Measurements from ENCODE around the gene PLS1. TPM values are rescaled to one million over a fixed set of nuclear protein-coding genes. Genes with fewer than 3 reads are reported as not detected.
"Not testable (repeated sequence)": the region's sequence is repeated elsewhere in the genome, so short reads cannot be mapped to it uniquely, and the experiment has no call there.

Gene PLS1
- polyA plus RNA-seq, 3 donors from 2014 or later, result 1.9 to 6.2 (median 5.4) TPM

DNA sequence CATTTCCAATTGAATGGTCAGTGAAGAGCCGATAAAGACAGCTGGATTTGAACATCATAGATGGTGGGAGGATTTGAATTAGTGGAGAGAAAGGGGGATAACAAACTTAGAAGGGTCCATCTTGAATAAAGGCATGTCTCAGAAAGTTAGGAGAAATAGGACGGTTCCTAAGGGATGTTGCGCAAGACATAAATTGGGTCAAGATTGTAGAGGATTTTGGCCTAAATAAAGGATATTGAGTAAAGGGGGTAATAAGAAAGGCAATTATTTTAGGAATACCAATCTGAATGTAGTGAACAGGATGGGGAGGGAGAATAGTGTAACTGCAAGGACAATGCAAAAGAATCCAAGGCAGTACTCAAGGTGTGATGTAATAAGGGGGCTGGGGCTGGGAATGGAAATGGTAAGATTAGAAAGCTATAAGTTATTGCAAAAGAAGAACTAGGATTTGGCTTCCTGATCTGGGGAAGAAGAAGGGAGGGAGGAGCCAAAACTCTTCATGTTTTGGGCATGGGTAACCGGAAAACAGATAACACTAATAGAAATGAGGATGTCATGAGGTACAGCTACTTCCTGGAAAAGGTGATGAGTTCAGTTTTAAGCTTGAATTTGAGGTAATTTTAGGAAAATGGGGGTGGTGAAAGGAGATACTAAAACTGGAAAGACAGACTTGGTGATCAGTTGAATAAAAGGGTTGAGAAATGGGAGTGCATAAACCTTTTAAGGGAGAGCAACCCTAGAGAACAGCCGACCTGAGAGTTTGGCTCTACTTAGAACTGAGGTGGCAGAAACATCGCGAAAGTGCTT, 110.3 kb downstream of the PLS1 start:
- no peak for DNase-seq
- Mint-ChIP-seq H3K4me3 (no peak overlapping the region), H3K27ac (no peak overlapping the region), H3K27me3 (ENCODE audit: low read depth in 3 of 3) (peaks cover 0 to 2% (median 0%) of the 10 kb centered on the region in 3 donors), H3K9me3 (no peaks in the 10 kb centered on the region), H3K4me1 (no peaks in the 10 kb centered on the region), H3K36me3 (no peaks in the 10 kb centered on the region)

DNA sequence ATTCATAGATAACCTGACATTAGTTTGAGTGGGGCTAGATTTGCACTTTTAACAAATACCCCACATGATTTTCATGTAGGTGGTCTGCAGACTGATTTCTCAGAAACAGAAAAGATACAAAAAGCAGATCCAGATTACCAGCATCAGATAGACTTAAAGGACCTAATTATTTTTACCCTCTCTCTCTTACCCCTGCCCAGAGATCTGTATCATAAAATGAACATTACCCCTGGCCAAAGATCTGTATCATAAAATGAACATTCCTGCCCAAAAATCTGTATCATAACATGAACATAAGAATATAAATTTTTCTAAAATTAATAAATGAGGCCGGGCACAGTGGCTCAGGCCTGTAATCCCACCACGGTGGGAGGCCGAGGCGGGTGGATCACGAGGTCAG, 113.0 kb downstream of the PLS1 start:
- Mint-ChIP-seq H3K27me3 (ENCODE audit: low read depth in 3 of 3) (peaks cover 0 to 2% (median 0%) of the 10 kb centered on the region in 3 donors), H3K4me3 (no peak overlapping the region), H3K27ac (no peak overlapping the region), H3K9me3 (no peaks in the 10 kb centered on the region), H3K36me3 (no peaks in the 10 kb centered on the region), H3K4me1 (no peaks in the 10 kb centered on the region)
- no peak for DNase-seq

DNA sequence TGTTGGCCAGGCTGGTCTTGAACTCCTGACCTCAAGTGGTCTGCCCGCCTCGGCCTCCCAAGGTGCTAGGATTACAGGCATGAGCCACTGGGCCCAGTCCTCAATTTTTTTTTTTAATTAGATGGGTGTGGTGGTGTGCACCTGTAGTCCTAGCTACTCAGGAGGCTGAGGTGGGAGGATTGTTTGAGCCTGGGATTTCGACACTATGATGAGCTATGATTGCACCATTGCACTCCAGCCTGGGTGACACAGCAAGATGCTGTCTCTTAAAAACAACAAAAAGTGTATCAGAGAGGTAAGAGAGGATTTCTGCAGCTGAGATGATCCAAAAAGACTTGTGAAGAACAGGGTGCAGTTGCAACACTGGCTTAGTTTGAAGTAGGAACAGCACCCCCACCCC, 118.7 kb downstream of the PLS1 start:
- not testable (repeated sequence) for H3K27ac Mint-ChIP-seq; H3K36me3 Mint-ChIP-seq; H3K4me1 Mint-ChIP-seq; H3K4me3 Mint-ChIP-seq; DNase-seq; H3K27me3 Mint-ChIP-seq (ENCODE audit: low read depth in 3 of 3); H3K9me3 Mint-ChIP-seq

DNA sequence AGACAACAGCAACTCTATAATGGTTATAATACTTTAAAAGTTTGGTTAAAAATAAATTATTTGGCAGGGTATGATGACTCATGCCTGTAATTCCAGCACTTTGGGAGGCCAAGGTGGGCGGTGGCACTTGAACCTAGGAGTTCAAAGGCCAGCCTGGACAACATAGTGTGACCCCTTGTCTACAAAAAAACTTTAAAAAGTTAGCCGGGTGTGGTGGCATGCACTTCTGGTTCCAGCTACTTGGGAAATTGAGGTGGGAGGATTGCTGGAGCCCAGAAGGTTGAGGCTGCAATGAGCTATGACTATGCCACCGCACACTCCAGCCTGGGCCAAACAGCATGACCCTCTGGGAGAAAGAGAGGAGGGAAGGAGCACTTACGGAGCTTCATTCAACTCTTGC, 119.9 kb downstream of the PLS1 start:
- no peak for DNase-seq
- H3K9me3 Mint-ChIP-seq, result peaks cover 0 to 3% (median 0%) of the 10 kb centered on the region in 6 donors
- H3K4me3 Mint-ChIP-seq, result no peak overlapping the region
- H3K27me3 Mint-ChIP-seq (ENCODE audit: low read depth in 3 of 3), result peaks cover 0 to 9% (median 8%) of the 10 kb centered on the region in 3 donors
- no peak overlapping the region for H3K27ac Mint-ChIP-seq
- H3K36me3 Mint-ChIP-seq, result no peaks in the 10 kb centered on the region
- H3K4me1 Mint-ChIP-seq, result no peaks in the 10 kb centered on the region

DNA sequence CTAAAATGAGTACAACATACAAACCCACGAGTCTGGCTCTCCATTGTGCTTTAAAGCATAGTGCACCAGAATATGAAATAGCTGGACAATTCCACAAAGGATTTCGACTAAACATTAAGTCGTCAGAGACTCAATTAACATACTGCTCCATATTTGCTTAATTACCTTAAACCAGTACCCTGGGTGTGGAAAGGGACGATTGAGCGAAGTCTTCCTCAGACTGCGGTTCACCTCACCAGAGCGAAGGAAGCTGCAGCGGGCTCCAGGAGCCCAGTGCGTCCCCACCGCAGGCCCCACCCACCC, 127.4 kb downstream of the PLS1 start:
- DNase-seq, result no peak
- Mint-ChIP-seq H3K27ac (no peak overlapping the region), H3K27me3 (ENCODE audit: low read depth in 3 of 3) (peaks cover 7 to 24% (median 24%) of the 10 kb centered on the region in 3 donors), H3K4me3 (peak overlapping the region; percentile 77 to 86 (median 83)), H3K9me3 (peaks cover 0 to 5% (median 0%) of the 10 kb centered on the region in 6 donors), H3K36me3 (no peaks in the 10 kb centered on the region), H3K4me1 (peaks cover 5 to 15% of the 10 kb centered on the region in 2 donors)

DNA sequence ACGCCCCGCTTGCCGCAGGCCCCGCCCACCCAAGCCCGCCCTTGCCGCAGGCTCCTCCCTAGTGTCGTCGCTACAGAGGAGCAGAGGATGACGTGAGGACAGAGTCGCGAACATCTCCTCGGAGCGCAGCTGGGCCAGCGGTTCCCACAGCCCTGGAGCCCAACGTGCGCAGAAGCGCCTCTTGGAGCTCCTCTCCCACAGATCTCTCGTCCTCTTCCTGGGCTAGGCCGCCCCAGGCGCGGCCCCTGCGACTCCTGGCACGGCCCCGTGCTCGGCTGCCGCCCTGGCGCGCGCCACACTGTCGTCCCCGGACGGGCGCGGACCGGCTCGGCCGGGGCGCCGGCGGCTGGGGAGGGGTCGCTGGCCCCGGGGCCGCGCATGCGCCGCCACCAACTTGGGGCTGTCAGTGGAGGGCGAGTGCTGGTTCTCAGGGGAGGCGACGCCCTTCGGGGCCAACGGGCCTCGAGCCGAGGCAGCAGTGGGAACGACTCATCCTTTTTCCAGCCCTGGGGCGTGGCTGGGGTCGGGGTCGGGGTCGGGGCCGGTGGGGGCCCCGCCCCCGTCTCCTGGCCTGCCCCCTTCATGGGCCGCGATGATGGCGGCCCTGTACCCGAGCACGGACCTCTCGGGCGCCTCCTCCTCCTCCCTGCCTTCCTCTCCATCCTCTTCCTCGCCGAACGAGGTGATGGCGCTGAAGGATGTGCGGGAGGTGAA, 127.9 kb downstream of the PLS1 start, which contains the start of gene TRPC1:
Gene TRPC1, plus strand, starts transcription at position 67 of the 714 bp plus-strand sequence. Its CDS starts 526 bp downstream, at position 593.
- Mint-ChIP-seq H3K4me1 (peaks cover 5 to 15% of the 10 kb centered on the region in 2 donors), H3K27ac (peak within 1 kb of the TSS in 3 of 6 donors; percentile 61 to 84 (median 70)), H3K9me3 (peaks cover 0 to 5% (median 0%) of the 10 kb centered on the region in 6 donors), H3K36me3 (no peaks in the 10 kb centered on the region), H3K4me3 (peak within 1 kb of the TSS; percentile 78 to 86 (median 83)), H3K27me3 (ENCODE audit: low read depth in 3 of 3) (peaks cover 7 to 24% (median 24%) of the 10 kb centered on the region in 3 donors)
- peak; percentile 54 to 70 (median 66) for DNase-seq

DNA sequence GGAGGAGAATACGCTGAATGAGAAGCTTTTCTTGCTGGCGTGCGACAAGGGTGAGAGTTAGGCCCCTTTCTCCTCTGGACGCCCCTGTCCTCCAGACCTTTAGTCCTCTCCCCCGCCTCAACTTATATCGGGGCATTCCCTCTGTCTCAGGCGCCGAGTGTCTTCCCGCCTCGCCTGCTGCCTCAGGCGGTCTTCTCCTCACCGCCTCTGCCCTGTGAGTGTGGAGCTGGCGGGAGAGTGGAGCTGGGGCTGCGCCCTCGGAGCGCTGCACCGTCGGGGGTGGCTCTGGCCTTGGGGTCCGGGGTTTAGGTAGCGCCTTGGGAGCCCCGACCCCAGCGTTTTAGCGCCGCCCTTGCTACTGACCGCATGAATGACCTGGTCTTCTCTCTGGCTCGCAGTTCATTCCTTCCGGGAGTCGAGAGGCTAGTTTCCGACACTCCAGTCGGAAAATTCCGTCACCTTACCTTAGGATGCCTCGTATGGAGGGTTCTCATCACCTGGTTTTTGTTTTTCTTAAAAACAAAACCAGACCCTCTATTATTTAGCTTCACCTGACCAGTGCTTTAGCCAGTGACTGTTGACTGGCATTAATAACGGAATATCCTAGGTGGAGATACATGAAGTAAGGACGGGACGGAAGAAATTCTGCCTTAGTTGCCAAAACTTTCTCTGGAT, 128.6 kb downstream of the PLS1 start:
- DNase-seq, result peak in 1 of 3 donors; percentile 13
- Mint-ChIP-seq H3K9me3 (peaks cover 0 to 5% (median 0%) of the 10 kb centered on the region in 6 donors), H3K27ac (peak overlapping the region in 1 of 6 donors; percentile 48), H3K4me1 (peaks cover 5 to 15% of the 10 kb centered on the region in 2 donors), H3K27me3 (ENCODE audit: low read depth in 3 of 3) (peaks cover 8 to 24% (median 24%) of the 10 kb centered on the region in 3 donors), H3K4me3 (peak overlapping the region; percentile 78 to 83 (median 81)), H3K36me3 (no peaks in the 10 kb centered on the region)

DNA sequence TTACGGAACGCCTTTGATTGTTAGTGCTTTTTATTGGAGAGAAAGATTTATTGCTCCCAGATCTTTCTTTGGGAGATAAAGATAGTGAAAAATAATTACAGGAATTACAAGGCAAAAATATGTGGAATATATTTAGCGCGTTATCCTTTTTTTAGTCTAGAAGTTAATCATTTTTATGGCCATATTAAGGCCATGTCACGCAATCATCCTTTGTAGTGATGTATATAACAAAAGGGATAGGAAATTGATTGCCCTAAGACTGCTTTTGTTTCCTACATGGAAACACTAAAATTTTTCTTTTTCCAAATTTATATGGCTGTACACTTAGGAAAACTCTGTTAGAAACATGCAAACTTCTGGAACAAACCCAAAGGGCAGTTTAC, 129.2 kb downstream of the PLS1 start:
- H3K4me1 Mint-ChIP-seq, result peaks cover 5 to 15% of the 10 kb centered on the region in 2 donors
- peak overlapping the region; percentile 78 to 83 (median 81) for H3K4me3 Mint-ChIP-seq
- no peak overlapping the region for H3K27ac Mint-ChIP-seq
- no peak for DNase-seq
- H3K36me3 Mint-ChIP-seq, result no peaks in the 10 kb centered on the region
- peaks cover 0 to 4% (median 0%) of the 10 kb centered on the region in 6 donors for H3K9me3 Mint-ChIP-seq
- H3K27me3 Mint-ChIP-seq (ENCODE audit: low read depth in 3 of 3), result peaks cover 8 to 24% (median 24%) of the 10 kb centered on the region in 3 donors

DNA sequence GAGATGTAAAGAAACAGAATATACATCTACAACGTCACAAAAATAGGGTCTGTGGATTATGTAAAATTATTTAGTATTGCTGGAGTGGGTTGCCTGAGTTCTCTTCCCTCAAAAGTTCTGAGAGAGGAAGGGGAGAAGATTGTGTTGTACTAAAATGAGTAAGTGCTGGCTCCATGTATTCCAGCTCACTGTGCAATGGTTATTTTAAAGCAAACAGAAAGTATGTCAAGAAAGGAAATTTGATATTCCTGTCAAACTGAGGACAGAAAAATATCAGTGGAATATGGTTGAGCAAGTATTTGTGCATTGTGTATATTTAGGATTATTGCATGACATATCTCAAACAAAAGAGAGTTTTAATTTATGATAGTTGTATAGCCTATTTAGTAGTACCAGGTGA, 129.8 kb downstream of the PLS1 start:
- Mint-ChIP-seq H3K4me3 (no peak overlapping the region), H3K9me3 (peaks cover 0 to 3% (median 0%) of the 10 kb centered on the region in 6 donors), H3K27me3 (ENCODE audit: low read depth in 3 of 3) (peaks cover 8 to 24% (median 20%) of the 10 kb centered on the region in 3 donors), H3K36me3 (no peaks in the 10 kb centered on the region), H3K4me1 (peaks cover 5 to 15% of the 10 kb centered on the region in 2 donors), H3K27ac (no peak overlapping the region)
- no peak for DNase-seq

DNA sequence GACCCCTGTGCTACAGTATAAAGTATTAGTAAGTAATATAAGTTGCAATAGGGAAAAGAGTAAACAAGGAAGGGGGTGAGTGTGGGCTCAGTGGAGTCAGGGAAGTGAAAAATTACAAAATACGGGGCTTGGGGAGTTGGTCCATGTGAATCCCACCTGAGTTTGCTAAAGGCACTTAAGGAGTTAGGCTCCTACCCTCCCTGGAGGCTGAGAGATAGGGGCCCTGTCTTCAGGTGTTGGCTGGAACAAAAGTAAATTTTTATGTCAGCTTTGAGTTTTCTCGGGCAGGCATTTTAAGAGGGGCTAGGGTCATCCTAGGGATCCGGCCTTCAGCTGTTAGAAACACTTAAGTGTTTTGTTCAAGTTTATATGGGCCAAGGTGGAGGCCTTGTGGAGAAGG, 135.9 kb downstream of the PLS1 start:
- no peak overlapping the region for H3K4me3 Mint-ChIP-seq
- H3K27me3 Mint-ChIP-seq (ENCODE audit: low read depth in 3 of 3), result peaks cover 2 to 3% (median 3%) of the 10 kb centered on the region in 3 donors
- H3K27ac Mint-ChIP-seq, result no peak overlapping the region
- H3K4me1 Mint-ChIP-seq, result no peaks in the 10 kb centered on the region
- no peaks in the 10 kb centered on the region for H3K9me3 Mint-ChIP-seq
- no peaks in the 10 kb centered on the region for H3K36me3 Mint-ChIP-seq
- DNase-seq, result no peak

DNA sequence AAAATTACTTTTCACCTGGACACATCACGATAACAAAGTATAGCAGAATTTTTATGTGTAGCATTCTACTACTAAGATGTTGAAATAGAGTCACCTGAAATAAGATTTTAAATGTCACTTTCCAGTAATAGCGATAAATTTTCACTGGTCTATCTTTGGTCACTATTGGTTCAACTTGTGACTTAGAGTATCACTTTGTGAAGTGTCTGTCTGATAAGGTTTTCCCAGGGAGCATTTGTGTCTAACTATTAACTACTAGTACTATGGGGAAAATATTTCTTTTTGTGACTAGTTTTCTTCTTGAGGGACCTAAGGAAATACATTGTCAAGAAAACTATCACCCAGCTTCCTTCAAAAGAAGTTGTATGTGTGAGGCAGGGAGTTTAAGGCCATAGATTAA, 138.6 kb downstream of the PLS1 start:
- no peaks in the 10 kb centered on the region for H3K9me3 Mint-ChIP-seq
- no peak for DNase-seq
- no peaks in the 10 kb centered on the region for H3K4me1 Mint-ChIP-seq
- H3K27ac Mint-ChIP-seq, result no peak overlapping the region
- H3K4me3 Mint-ChIP-seq, result no peak overlapping the region
- H3K27me3 Mint-ChIP-seq (ENCODE audit: low read depth in 3 of 3), result peaks cover 0 to 6% (median 1%) of the 10 kb centered on the region in 3 donors
- H3K36me3 Mint-ChIP-seq, result no peaks in the 10 kb centered on the region

DNA sequence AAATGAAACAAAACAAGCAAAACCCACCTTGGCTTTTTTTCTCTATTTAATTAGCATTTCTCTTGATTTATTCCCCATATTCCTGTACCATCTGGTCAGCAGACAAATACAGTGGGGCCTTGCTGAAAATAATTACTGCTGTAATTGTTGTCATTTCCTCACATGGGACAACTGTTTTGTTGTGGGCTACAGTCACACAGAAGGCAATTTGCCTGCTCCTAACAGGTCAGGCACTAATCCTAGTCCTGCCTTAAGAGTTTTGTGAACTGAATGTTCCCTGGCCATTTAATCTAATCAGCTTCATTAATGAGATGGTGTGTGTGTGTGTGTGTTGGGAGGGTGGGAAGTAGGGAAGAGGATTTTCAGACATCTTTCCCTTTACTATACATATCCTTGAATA, 139.3 kb downstream of the PLS1 start:
- Mint-ChIP-seq H3K27ac (no peak overlapping the region), H3K9me3 (no peaks in the 10 kb centered on the region), H3K27me3 (ENCODE audit: low read depth in 3 of 3) (peaks cover 0 to 6% (median 1%) of the 10 kb centered on the region in 3 donors)

DNA sequence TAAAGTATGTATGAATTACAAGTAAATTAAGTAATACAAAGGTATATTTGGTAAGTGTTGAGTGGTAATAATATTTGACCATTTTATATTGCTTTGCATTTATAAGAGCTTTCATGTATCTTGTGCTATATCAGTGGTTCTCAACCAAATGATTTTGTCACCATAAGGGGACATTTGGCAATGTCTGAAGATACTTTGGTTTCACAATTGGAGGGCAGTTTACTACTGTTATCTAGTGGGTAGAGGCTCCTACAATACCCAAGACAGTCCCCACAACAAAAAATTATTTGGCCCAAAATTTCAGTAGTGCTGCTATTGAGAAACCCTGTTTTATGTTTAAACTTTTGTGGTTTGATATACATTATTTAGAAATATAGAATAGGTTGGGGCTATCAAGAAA, 142.2 kb downstream of the PLS1 start:
- H3K4me1 Mint-ChIP-seq, result no peaks in the 10 kb centered on the region
- no peaks in the 10 kb centered on the region for H3K9me3 Mint-ChIP-seq
- H3K27me3 Mint-ChIP-seq (ENCODE audit: low read depth in 3 of 3), result peaks cover 1 to 6% (median 2%) of the 10 kb centered on the region in 3 donors
- DNase-seq, result no peak
- no peaks in the 10 kb centered on the region for H3K36me3 Mint-ChIP-seq
- H3K4me3 Mint-ChIP-seq, result no peak overlapping the region
- H3K27ac Mint-ChIP-seq, result no peak overlapping the region

More for the DNA sequence above, 139.3 kb downstream of the PLS1 start:
- H3K36me3 Mint-ChIP-seq, result no peaks in the 10 kb centered on the region
- no peak for DNase-seq
- no peaks in the 10 kb centered on the region for H3K4me1 Mint-ChIP-seq
- H3K4me3 Mint-ChIP-seq, result no peak overlapping the region

DNA sequence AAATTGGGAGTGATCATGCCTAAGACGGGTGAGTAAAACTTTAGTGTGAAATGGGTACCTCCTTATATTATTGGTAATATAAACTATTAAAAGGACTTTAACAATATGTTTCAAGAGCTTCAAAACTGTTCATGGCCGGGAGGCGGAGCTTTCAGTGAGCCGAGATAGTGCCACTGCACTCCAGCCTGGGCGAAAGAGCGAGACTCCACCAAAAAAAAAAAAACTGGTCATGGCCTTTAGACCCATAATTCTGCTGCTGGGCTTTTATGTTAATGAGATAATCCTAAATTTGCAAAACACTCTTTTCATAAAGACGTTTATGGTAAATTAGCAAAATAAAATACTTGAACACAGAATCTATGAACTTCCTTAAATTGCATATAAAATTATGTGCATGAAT, 150.5 kb downstream of the PLS1 start:
- no peaks in the 10 kb centered on the region for H3K4me1 Mint-ChIP-seq
- H3K9me3 Mint-ChIP-seq, result peaks cover 0 to 6% (median 0%) of the 10 kb centered on the region in 6 donors
- peaks cover 0 to 4% (median 3%) of the 10 kb centered on the region in 3 donors for H3K27me3 Mint-ChIP-seq (ENCODE audit: low read depth in 3 of 3)
- H3K36me3 Mint-ChIP-seq, result no peaks in the 10 kb centered on the region
- no peak for DNase-seq
- no peak overlapping the region for H3K4me3 Mint-ChIP-seq
- no peak overlapping the region for H3K27ac Mint-ChIP-seq

Data from immature natural killer cell (primary cell).